ENCODE data around the gene CUBN.

GRCh38 chr10:17019696-17020095 lies 109.9 kb downstream of the CUBN start:
- TF ChIP-seq CTCF (IDR thresholded peaks at IDR 0.05) = no peak
- no peak for TF ChIP-seq ZFX (IDR thresholded peaks at IDR 0.05; ENCODE audit: borderline replicate concordance)

Measured in 22Rv1 (cell line).